Osteocyte (in vitro differentiated cells): ENCODE results near the gene DIP2C. TPM values are rescaled to one million over a fixed set of nuclear protein-coding genes. Genes with fewer than 3 reads are reported as not detected.

Experiments used
- DNase-seq: peaks from one replicate; pipeline ENCODE4 v3.0.0; 2021; ENCODE audit warnings: mixed read lengths; ENCODE audit not compliant: unreplicated experiment; ENCODE audit errors: extremely low spot score
- H3K27ac Mint-ChIP-seq: one replicate; pipeline ENCODE4 v1.8.0; 2021; ENCODE audit warnings: mild to moderate bottlenecking, mixed read lengths; ENCODE audit not compliant: unreplicated experiment
- H3K27me3 Mint-ChIP-seq: one replicate; pipeline ENCODE4 v1.8.0; 2021; ENCODE audit warnings: mixed read lengths; ENCODE audit not compliant: unreplicated experiment
- H3K36me3 Mint-ChIP-seq: one replicate; pipeline ENCODE4 v1.8.0; 2021; ENCODE audit warnings: mixed read lengths; ENCODE audit not compliant: unreplicated experiment
- H3K4me1 Mint-ChIP-seq: one replicate; pipeline ENCODE4 v1.8.0; 2021; ENCODE audit warnings: mixed read lengths; ENCODE audit not compliant: unreplicated experiment
- H3K4me3 Mint-ChIP-seq: one replicate; pipeline ENCODE4 v1.8.0; 2021; ENCODE audit warnings: mild to moderate bottlenecking, moderate library complexity, mixed read lengths; ENCODE audit not compliant: unreplicated experiment
- H3K9me3 Mint-ChIP-seq: one replicate; pipeline ENCODE4 v1.8.0; 2021; ENCODE audit warnings: mixed read lengths; ENCODE audit not compliant: unreplicated experiment
- CTCF ChIP-seq: fragments of 200-600 bp; sonication (generic); IDR thresholded peaks from 2 replicates; pipeline ENCODE4 v1.5.0; 2021; ENCODE audit warnings: antibody characterized with exemption, mild to moderate bottlenecking, moderate library complexity
- total RNA-seq: library from RNA; stranded (reverse); gene quantifications from 2 replicates; pipeline ENCODE4 v1.2.1, GENCODE V29; 2021

Gene DIP2C
- total RNA-seq, 1 donor from 2014 or later, result 36.8 TPM

DNA sequence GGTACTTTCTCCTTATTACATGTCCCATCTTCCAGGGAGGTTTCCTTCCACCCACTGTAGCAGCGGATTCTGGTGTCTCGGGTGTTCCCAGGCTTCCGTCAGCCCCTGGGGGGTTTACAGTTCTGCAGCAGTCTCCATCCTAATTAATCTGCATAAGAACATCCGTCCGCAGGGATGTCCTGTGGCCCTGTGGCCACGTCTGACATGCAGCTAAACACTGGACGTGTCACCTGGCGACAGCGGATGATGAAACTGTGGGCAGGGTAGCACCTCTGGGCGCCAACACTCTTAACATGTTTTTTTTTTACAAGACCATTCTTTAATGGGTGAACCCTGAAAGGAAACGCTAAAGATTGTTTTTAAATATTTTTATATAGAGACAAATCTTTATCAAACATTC is 58.2 kb downstream of the DIP2C start:
- DNase-seq, result no peak
- H3K4me3 Mint-ChIP-seq, result no peak overlapping the region
- peaks cover 33% of the 10 kb centered on the region for H3K4me1 Mint-ChIP-seq
- no peak for TF ChIP-seq CTCF
- no peaks in the 10 kb centered on the region for H3K9me3 Mint-ChIP-seq
- no peaks in the 10 kb centered on the region for H3K27me3 Mint-ChIP-seq
- H3K27ac Mint-ChIP-seq, result no peak overlapping the region
- H3K36me3 Mint-ChIP-seq, result peaks cover 5% of the 10 kb centered on the region

- H3K4me1 Mint-ChIP-seq, result peaks cover 37% of the 10 kb centered on the region
- H3K9me3 Mint-ChIP-seq, result no peaks in the 10 kb centered on the region
- TF ChIP-seq CTCF, result no peak
- H3K36me3 Mint-ChIP-seq, result peaks cover 5% of the 10 kb centered on the region
- H3K27me3 Mint-ChIP-seq, result no peaks in the 10 kb centered on the region
- DNase-seq, result no peak
- peak overlapping the region; percentile 34 for H3K27ac Mint-ChIP-seq
- no peak overlapping the region for H3K4me3 Mint-ChIP-seq
Observed at GRCh38 chr10:630581-631073, 58.8 kb downstream of the DIP2C start.

DNA sequence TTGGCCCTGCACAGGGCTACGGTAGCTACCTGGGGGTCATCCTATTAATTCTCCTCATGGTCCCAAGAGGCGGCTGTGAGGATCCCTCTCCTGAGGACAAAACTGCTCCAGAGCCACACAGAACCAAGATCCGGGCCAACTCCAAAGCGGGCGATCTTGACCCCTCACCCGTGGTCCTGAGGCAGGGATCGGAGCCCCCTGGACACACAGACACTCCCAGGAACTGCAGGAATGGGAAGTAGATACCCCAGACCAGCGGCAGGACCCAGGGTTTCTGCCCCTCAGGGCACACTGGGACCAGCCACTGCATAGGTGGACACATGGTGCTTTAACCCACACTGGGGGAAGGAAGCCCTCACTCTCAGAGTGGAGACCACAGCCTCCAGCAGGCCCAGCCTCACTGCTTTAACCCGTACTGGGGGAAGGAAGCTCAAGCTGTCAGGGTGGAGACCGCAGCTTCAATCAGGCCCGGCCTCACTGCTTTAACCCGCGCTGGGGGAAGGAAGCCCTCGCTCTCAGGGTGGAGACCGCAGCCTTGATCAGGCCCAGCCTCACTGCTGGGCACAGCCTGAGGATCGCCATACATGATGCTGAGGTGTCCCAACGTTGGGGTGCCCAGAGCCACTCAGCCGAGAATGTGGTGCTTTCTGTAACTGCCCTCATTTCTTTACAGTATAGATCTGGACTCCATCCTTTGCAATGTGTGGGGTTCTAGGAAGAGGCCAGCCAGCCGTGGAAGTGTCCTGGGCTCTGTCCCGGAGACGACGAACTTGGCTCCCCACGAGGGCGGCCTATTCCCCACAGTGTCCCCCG is 60.1 kb downstream of the DIP2C start:
- Mint-ChIP-seq H3K9me3 (no peaks in the 10 kb centered on the region), H3K27me3 (no peaks in the 10 kb centered on the region), H3K4me3 (no peak overlapping the region), H3K36me3 (peaks cover 5% of the 10 kb centered on the region), H3K4me1 (peaks cover 44% of the 10 kb centered on the region), H3K27ac (no peak overlapping the region)
- TF ChIP-seq CTCF, result no peak
- DNase-seq, result no peak

GRCh38 chr10:628386-629045 is 61.0 kb downstream of the DIP2C start:
- Mint-ChIP-seq H3K27me3 (no peaks in the 10 kb centered on the region), H3K27ac (no peak overlapping the region), H3K4me3 (no peak overlapping the region), H3K4me1 (peaks cover 45% of the 10 kb centered on the region), H3K36me3 (peaks cover 5% of the 10 kb centered on the region), H3K9me3 (no peaks in the 10 kb centered on the region)
- no peak for TF ChIP-seq CTCF
- DNase-seq, result no peak
